PC-9 (cell line): ENCODE data around the gene CNTNAP2. TPM values are rescaled to one million over a fixed set of nuclear protein-coding genes. Genes with fewer than 3 reads are reported as not detected.

Source experiments
- BruUV-seq: library from RNA; stranded (reverse); fragments of 400-500 nt; replicated peaks from 2 replicates; lab custom pipeline; 2021; lab: Mats Ljungman, UMichigan
- CTCF ChIA-PET: fragments of 300-600 bp; sonication (Branson Sonifier 250); formaldehyde crosslinking; loops from one replicate; lab custom pipeline; 2022; ENCODE audit warnings: antibody characterized with exemption; lab: Charles Lee
- POLR2A ChIA-PET: fragments of 300-600 bp; sonication (Branson Sonifier 250); formaldehyde crosslinking; loops from one replicate; lab custom pipeline; 2022; ENCODE audit warnings: antibody characterized with exemption; ENCODE audit not compliant: unreplicated experiment; lab: Charles Lee
- DNase-seq, 2 experiments: peaks; one replicate each; pipeline versions ENCODE4 v3.0.0 to v3.0.0-alpha.2; 2015 to 2022; ENCODE audit warnings: mixed read lengths in 1 of 2
- H2AFZ ChIP-seq: fragments of 200-600 bp; sonication (generic); 2 replicates; pipeline ENCODE4 v1.8.1; 2017; ENCODE audit warnings: antibody characterized with exemption
- H3F3A ChIP-seq: fragments of 200-600 bp; sonication (generic); 2 replicates; pipeline ENCODE4 v1.8.1; 2017; ENCODE audit warnings: antibody characterized with exemption, mild to moderate bottlenecking, low read depth; ENCODE audit not compliant: insufficient read depth
- H3K27ac ChIP-seq: fragments of 200-600 bp; sonication (generic); 2 replicates; pipeline ENCODE4 v1.6.1; 2016; ENCODE audit warnings: mixed run types
- H3K27me3 ChIP-seq: fragments of 200-600 bp; sonication (generic); 2 replicates; pipeline ENCODE4 v1.6.1; 2016; ENCODE audit warnings: low read depth, mixed run types; ENCODE audit not compliant: insufficient read depth
- H3K36me3 ChIP-seq: fragments of 200-600 bp; sonication (generic); 2 replicates; pipeline ENCODE4 v1.6.1; 2016; ENCODE audit warnings: low read depth, mixed run types
- H3K4me1 ChIP-seq: fragments of 200-600 bp; sonication (generic); replicated peaks from 2 replicates; pipeline ENCODE4 v1.6.1; 2016; ENCODE audit warnings: mixed run types; ENCODE audit not compliant: insufficient read depth
- H3K4me2 ChIP-seq: fragments of 200-600 bp; sonication (generic); 2 replicates; pipeline ENCODE4 v1.6.1; 2017; ENCODE audit warnings: mixed run types
- H3K4me3 ChIP-seq: fragments of 200-600 bp; sonication (generic); 2 replicates; pipeline ENCODE4 v1.6.1; 2016; ENCODE audit warnings: mixed run types
- H3K79me2 ChIP-seq: fragments of 200-600 bp; sonication (generic); 2 replicates; pipeline ENCODE4 v1.6.1; 2017; ENCODE audit warnings: low read depth, mixed run types
- H3K9me2 ChIP-seq: fragments of 200-600 bp; sonication (generic); 2 replicates; pipeline ENCODE4 v1.8.1; 2017; ENCODE audit warnings: mild to moderate bottlenecking; ENCODE audit not compliant: insufficient read depth
- H3K9me3 ChIP-seq: fragments of 200-600 bp; sonication (generic); 2 replicates; pipeline ENCODE4 v1.8.1; 2016; ENCODE audit warnings: low read depth; ENCODE audit not compliant: insufficient read depth
- H4K20me1 ChIP-seq: fragments of 200-600 bp; sonication (generic); 2 replicates; pipeline ENCODE4 v1.8.1; 2017; ENCODE audit not compliant: insufficient read depth
- CTCF ChIP-seq: fragments of 200-600 bp; sonication (generic); conservative IDR thresholded peaks from 2 replicates; pipeline ENCODE4 v1.6.1; 2017; ENCODE audit warnings: mixed run types, antibody characterized with exemption, mild to moderate bottlenecking, moderate library complexity
- EZH2 ChIP-seq: fragments of 200-600 bp; sonication (generic); IDR thresholded peaks from 2 replicates; pipeline ENCODE4 v1.8.0; 2017; ENCODE audit warnings: antibody characterized with exemption, low read depth
- intact Hi-C: fragments of 100-400 bp; cut with micrococcal nuclease; formaldehyde crosslinking; loops from one replicate; pipeline ENCODE4 v1.10.0; 2022; ENCODE audit not compliant: unreplicated experiment
- total RNA-seq: library from RNA; stranded (reverse); gene quantifications from 2 replicates; pipeline ENCODE4 v1.2.3, GENCODE V29; 2021

Gene CNTNAP2
- total RNA-seq, 1 experiment from 2014 or later, result not detected

- no peaks in the 10 kb centered on the region for H3K79me2 ChIP-seq
- H3K36me3 ChIP-seq, result no peaks in the 10 kb centered on the region
- H3K4me3 ChIP-seq, result no peak overlapping the region
- no peaks in the 10 kb centered on the region for H4K20me1 ChIP-seq
- intact Hi-C loops, result no loop called here
- H3K9me3 ChIP-seq, result no peaks in the 10 kb centered on the region
- POLR2A ChIA-PET, result no interaction called here
- no peak for TF ChIP-seq EZH2
- TF ChIP-seq CTCF, result no peak
- H3K9me2 ChIP-seq, result no peaks in the 10 kb centered on the region
- DNase-seq, result no peak
- no TSS peak for BruUV-seq
- H3K27me3 ChIP-seq, result peaks cover 6% of the 10 kb centered on the region; the same call in 1 of the 2 replicates
- H3K27ac ChIP-seq, result no peak overlapping the region
- H3K4me1 ChIP-seq, result no peaks in the 10 kb centered on the region
- CTCF ChIA-PET, result no interaction called here
- no peaks in the 10 kb centered on the region for H3F3A ChIP-seq
- no peak overlapping the region for H3K4me2 ChIP-seq
- H2AFZ ChIP-seq, result no peak overlapping the region
These were observed 1998.7 kb downstream of the CNTNAP2 start for GRCh38 chr7:148115308-148115707.

- H3K9me3 ChIP-seq, result no peaks in the 10 kb centered on the region
- H3K36me3 ChIP-seq, result no peaks in the 10 kb centered on the region
- no peak overlapping the region for H2AFZ ChIP-seq
- no peak overlapping the region for H3K4me2 ChIP-seq
- TF ChIP-seq CTCF (no peak), EZH2 (no peak)
- DNase-seq, result no peak
- H3K27ac ChIP-seq, result no peak overlapping the region
- POLR2A ChIA-PET, result no interaction called here
- H3K79me2 ChIP-seq, result no peaks in the 10 kb centered on the region
- no peaks in the 10 kb centered on the region for H3F3A ChIP-seq
- H3K4me3 ChIP-seq, result no peak overlapping the region
- BruUV-seq, result no TSS peak
- CTCF ChIA-PET, result no interaction called here
- no peaks in the 10 kb centered on the region for H3K4me1 ChIP-seq
- no peaks in the 10 kb centered on the region for H4K20me1 ChIP-seq
- intact Hi-C loops, result no loop called here
- H3K9me2 ChIP-seq, result no peaks in the 10 kb centered on the region
- peaks cover 3% of the 10 kb centered on the region; the same call in 1 of the 2 replicates for H3K27me3 ChIP-seq
These were observed 1999.6 kb downstream of the CNTNAP2 start for GRCh38 chr7:148116195-148116594.

GRCh38 chr7:148116829-148117403, 2000.3 kb downstream of the CNTNAP2 start:
- no peaks in the 10 kb centered on the region for H3K36me3 ChIP-seq
- no peaks in the 10 kb centered on the region for H3K9me2 ChIP-seq
- H3K9me3 ChIP-seq, result no peaks in the 10 kb centered on the region
- H4K20me1 ChIP-seq, result no peaks in the 10 kb centered on the region
- DNase-seq, result no peak
- CTCF ChIA-PET, result no interaction called here
- H3K4me1 ChIP-seq, result no peaks in the 10 kb centered on the region
- intact Hi-C loops, result no loop called here
- H3K4me2 ChIP-seq, result no peak overlapping the region
- no peaks in the 10 kb centered on the region for H3K79me2 ChIP-seq
- no peak overlapping the region for H2AFZ ChIP-seq
- H3F3A ChIP-seq, result no peaks in the 10 kb centered on the region
- peaks cover 3% of the 10 kb centered on the region; the same call in 1 of the 2 replicates for H3K27me3 ChIP-seq
- POLR2A ChIA-PET, result no interaction called here
- TF ChIP-seq EZH2 (no peak), CTCF (no peak)
- no peak overlapping the region for H3K27ac ChIP-seq
- no peak overlapping the region for H3K4me3 ChIP-seq
- no TSS peak for BruUV-seq
